Measurements from ENCODE around the gene ACTR3.

The ACTR3 gene

DNA sequence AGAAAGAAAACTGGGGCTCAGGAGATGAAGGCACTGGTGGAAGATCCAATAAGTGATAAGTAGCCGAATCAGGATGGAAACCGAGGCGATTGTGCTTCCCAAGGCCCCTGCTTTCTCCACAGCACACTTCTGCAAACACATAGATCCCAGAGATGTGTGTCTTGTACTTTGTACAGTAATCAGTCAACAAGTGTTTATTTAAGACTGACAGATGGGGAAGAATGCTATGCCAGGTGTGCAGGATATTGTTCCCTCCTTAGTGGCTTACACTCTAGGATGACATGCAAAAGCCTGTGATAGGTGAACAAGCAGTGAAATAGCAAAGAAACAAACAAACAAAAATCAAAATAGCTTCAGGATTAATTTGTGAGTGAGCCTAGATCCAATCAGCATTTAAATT, 116.6 kb downstream of the ACTR3 start:
- DNase-seq: no peak

DNA sequence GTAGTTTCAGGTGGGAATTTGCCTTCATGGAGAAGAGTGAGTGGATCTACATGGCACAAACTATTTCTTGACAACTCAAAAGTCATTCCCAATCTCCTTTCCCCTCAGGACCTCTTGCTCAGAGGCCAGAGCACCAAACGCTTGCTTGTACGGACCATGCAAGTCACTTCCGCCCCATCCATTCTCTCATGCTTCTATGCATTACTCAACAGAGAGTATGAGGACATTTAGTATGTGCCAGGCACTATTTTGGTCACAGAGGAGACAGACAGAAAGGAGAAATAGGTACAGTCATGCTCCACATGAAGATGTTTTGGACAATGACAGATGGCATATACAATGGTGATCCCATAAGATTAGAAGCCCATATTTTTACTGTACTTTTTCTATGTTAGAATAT, 117.5 kb downstream of the ACTR3 start:
- DNase-seq: peak; percentile 6

DNA sequence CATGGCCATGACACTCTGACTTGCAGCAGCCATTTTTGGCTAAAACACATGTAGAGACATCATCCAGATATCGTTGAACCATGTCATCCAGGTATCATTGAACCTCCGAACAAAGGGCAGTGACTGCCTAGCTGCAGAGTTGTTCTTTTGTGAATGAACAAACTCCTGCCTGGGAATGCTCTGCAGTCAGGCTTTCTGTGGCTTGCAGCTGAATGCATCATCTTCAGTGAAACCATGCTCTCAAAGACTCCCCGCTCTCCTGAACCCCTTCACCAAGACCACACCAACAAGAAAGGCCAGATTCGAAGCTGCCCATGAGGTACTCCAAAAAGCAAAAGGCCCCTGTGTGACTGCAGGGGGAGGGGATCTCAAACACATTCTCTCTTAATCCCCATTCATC, 118.8 kb downstream of the ACTR3 start:
- DNase-seq: no peak

DNA sequence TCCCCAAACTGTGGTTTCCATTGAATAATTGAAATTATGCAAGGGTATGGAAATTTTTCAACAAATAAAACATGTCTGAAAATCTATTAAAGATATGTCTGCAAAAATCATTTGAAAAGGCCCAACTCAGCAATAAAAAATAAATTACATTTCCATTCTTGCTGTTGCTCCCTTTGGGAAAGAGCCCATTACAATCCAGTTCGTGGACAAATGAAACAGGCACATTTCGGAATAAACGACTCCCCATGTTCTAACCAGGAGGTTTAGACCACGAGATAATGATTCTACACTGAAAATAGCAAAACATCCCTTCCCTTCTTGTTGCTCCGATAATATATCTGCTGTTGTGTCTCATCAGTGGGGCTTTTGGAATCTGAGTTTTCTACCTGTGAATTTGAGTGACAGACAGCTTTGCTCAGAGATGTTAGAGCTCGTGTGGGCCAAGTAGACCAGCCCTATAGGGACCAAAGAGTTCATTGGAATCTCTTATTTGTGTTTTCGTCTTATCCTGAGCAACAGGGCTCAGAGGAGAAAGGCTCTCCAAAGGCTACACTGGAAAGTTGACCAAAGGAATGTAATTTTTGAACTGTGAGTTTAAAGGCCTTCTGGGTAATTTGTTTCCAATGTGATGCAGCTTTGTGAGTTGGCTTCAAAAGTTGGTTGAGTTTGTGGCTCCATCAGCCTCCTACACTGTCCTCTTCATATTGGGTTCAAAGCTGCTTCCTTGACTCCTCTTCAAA, 119.5 kb downstream of the ACTR3 start:
- DNase-seq: no peak

DNA sequence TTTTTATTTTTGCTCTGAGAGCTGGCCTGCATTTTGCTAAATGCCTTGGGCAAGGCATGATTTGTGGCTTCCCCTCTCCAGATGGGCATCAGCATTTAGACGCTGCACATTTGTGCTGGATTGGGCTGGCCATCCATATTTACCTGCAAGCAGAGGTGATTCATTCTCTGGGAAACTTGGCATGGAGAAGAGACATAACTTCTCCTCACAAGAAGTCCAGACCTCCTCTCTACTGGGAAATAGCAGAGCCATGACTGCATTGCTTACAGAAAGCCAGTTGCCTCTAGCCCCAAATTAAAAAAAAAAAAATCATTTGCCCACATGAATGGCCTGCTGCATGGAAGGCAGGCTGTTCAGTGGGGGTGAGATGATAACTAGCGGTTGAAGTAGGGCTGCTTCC, 120.1 kb downstream of the ACTR3 start:
- DNase-seq: no peak

DNA sequence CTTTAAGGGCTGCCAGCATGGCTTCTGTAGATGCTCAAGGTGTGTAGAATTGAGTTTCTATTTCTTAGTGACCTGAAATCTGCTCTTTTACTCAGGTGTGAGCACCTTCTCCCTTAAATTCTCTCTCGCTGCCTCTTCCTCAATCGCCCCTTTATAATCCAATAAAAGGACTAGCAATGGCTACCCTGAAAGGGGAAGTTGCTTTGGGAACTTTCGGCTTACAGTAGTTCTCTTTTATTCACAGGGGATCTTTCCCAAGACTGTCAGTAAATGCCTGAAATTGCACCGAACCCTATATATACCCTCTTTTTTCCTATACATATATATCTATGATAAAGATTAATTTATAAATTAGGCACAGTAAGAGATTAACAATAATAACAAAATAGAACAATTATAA, 121.8 kb downstream of the ACTR3 start:
- peak; percentile 68 for DNase-seq
